ENCODE results near the gene C19orf67. TPM values are rescaled to one million over a fixed set of nuclear protein-coding genes. Genes with fewer than 3 reads are reported as not detected.
A peak's percentile ranks its signal among the peaks of the same experiment; 100 is the strongest.

Gene C19orf67
- total and polyA plus RNA-seq, 2 of the 13 experiments (the other 11 are each of a cell fraction or from before 2014, with no cell fraction given) = 0.11 to 0.32 TPM

DNA sequence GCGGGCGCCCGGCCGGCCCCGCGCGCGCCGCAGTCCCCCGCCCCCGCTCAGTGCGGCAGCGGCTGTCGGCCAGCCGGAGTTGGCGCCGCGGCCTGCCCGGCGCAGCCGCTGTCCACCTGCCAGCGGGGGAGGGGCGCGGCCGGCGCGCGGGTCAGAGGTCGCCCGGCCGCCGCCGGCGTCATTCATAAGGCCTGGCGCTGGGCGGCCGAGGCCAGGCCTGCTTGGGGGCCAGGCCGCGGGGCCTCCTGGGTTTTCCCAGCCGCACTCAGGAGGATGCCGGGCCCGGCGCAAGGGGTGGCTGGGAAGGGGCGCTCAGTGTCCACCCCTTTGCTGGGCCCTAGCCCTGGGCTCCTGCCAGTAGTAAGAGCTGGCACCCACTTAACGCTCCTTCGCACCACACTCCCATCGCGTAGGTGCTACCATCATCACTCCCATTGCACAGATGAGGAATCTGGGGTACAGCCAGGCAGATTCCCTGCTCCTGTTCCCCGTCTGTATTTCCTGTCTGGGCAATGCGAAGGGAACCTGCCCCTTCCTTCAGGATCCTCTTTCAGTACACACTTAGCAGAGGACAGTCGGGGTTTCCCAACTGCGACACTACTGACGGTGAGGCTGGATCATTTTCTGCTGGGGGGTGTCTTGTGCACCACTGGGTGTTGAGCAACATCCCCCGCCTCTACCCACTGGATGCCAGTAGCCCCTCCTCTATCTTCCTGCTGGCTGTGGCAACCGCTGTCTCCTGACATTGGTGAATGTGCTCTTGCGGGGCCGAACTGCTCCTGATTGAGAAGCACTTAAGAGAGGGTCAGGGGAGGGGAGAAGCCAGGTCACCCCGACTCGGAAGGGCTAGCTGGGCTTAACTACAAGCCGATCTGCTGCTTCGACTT lies 32.8 kb upstream of the C19orf67 start (continued):
- TF ChIP-seq, protein P1, sequence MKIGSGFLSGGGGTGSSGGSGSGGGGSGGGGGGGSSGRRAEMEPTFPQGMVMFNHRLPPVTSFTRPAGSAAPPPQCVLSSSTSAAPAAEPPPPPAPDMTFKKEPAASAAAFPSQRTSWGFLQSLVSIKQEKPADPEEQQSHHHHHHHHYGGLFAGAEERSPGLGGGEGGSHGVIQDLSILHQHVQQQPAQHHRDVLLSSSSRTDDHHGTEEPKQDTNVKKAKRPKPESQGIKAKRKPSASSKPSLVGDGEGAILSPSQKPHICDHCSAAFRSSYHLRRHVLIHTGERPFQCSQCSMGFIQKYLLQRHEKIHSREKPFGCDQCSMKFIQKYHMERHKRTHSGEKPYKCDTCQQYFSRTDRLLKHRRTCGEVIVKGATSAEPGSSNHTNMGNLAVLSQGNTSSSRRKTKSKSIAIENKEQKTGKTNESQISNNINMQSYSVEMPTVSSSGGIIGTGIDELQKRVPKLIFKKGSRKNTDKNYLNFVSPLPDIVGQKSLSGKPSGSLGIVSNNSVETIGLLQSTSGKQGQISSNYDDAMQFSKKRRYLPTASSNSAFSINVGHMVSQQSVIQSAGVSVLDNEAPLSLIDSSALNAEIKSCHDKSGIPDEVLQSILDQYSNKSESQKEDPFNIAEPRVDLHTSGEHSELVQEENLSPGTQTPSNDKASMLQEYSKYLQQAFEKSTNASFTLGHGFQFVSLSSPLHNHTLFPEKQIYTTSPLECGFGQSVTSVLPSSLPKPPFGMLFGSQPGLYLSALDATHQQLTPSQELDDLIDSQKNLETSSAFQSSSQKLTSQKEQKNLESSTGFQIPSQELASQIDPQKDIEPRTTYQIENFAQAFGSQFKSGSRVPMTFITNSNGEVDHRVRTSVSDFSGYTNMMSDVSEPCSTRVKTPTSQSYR (CRISPR knock-in tag; IDR thresholded peaks at IDR 0.05; ENCODE audit: borderline replicate concordance) = peak; percentile 80
- TF ChIP-seq, protein P2, sequence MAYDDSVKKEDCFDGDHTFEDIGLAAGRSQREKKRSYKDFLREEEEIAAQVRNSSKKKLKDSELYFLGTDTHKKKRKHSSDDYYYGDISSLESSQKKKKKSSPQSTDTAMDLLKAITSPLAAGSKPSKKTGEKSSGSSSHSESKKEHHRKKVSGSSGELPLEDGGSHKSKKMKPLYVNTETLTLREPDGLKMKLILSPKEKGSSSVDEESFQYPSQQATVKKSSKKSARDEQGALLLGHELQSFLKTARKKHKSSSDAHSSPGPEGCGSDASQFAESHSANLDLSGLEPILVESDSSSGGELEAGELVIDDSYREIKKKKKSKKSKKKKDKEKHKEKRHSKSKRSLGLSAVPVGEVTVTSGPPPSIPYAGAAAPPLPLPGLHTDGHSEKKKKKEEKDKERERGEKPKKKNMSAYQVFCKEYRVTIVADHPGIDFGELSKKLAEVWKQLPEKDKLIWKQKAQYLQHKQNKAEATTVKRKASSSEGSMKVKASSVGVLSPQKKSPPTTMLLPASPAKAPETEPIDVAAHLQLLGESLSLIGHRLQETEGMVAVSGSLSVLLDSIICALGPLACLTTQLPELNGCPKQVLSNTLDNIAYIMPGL (CRISPR knock-in tag; IDR thresholded peaks at IDR 0.05; ENCODE audit: borderline replicate concordance in 1 of 2, low read depth in 1 of 2) = peak; percentile 39 to 53; a peak in 3 of 4 replicates
- TF ChIP-seq MLLT10 (CRISPR knock-in tag; IDR thresholded peaks at IDR 0.05) = no peak
- TF ChIP-seq, protein P3, sequence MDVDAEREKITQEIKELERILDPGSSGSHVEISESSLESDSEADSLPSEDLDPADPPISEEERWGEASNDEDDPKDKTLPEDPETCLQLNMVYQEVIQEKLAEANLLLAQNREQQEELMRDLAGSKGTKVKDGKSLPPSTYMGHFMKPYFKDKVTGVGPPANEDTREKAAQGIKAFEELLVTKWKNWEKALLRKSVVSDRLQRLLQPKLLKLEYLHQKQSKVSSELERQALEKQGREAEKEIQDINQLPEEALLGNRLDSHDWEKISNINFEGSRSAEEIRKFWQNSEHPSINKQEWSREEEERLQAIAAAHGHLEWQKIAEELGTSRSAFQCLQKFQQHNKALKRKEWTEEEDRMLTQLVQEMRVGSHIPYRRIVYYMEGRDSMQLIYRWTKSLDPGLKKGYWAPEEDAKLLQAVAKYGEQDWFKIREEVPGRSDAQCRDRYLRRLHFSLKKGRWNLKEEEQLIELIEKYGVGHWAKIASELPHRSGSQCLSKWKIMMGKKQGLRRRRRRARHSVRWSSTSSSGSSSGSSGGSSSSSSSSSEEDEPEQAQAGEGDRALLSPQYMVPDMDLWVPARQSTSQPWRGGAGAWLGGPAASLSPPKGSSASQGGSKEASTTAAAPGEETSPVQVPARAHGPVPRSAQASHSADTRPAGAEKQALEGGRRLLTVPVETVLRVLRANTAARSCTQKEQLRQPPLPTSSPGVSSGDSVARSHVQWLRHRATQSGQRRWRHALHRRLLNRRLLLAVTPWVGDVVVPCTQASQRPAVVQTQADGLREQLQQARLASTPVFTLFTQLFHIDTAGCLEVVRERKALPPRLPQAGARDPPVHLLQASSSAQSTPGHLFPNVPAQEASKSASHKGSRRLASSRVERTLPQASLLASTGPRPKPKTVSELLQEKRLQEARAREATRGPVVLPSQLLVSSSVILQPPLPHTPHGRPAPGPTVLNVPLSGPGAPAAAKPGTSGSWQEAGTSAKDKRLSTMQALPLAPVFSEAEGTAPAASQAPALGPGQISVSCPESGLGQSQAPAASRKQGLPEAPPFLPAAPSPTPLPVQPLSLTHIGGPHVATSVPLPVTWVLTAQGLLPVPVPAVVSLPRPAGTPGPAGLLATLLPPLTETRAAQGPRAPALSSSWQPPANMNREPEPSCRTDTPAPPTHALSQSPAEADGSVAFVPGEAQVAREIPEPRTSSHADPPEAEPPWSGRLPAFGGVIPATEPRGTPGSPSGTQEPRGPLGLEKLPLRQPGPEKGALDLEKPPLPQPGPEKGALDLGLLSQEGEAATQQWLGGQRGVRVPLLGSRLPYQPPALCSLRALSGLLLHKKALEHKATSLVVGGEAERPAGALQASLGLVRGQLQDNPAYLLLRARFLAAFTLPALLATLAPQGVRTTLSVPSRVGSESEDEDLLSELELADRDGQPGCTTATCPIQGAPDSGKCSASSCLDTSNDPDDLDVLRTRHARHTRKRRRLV (CRISPR knock-in tag; IDR thresholded peaks at IDR 0.05) = 0 out of 2 replicates have a peak, but pooled peaks have one; percentile 57
- 0 out of 2 replicates have a peak, but pooled peaks have one; percentile 8 for TF ChIP-seq ZNF331 (CRISPR knock-in tag; IDR thresholded peaks at IDR 0.05)
- peak; percentile 56 for TF ChIP-seq ZNF883 (CRISPR knock-in tag; IDR thresholded peaks at IDR 0.05; ENCODE audit: not compliant biosample characterization)
- TF ChIP-seq KLF11 (CRISPR knock-in tag; IDR thresholded peaks at IDR 0.05) = no peak
- TF ChIP-seq, protein P4, sequence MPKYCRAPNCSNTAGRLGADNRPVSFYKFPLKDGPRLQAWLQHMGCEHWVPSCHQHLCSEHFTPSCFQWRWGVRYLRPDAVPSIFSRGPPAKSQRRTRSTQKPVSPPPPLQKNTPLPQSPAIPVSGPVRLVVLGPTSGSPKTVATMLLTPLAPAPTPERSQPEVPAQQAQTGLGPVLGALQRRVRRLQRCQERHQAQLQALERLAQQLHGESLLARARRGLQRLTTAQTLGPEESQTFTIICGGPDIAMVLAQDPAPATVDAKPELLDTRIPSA (CRISPR knock-in tag; IDR thresholded peaks at IDR 0.05; ENCODE audit: borderline replicate concordance) = 0 out of 2 replicates have a peak, but pooled peaks have one; percentile 2
- no peak for TF ChIP-seq ZNF619 (CRISPR knock-in tag; IDR thresholded peaks at IDR 0.05)
- TF ChIP-seq, protein P5, sequence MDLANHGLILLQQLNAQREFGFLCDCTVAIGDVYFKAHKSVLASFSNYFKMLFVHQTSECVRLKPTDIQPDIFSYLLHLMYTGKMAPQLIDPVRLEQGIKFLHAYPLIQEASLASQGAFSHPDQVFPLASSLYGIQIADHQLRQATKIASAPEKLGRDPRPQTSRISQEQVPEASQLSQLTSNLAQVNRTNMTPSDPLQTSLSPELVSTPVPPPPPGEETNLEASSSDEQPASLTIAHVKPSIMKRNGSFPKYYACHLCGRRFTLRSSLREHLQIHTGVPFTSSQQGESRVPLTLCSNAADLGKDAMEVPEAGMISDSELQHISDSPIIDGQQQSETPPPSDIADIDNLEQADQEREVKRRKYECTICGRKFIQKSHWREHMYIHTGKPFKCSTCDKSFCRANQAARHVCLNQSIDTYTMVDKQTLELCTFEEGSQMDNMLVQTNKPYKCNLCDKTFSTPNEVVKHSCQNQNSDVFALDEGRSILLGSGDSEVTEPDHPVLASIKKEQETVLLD (CRISPR knock-in tag; IDR thresholded peaks at IDR 0.05; ENCODE audit: low read depth) = peak; percentile 96
